Measurements from ENCODE around the gene PARD6G.

DNA sequence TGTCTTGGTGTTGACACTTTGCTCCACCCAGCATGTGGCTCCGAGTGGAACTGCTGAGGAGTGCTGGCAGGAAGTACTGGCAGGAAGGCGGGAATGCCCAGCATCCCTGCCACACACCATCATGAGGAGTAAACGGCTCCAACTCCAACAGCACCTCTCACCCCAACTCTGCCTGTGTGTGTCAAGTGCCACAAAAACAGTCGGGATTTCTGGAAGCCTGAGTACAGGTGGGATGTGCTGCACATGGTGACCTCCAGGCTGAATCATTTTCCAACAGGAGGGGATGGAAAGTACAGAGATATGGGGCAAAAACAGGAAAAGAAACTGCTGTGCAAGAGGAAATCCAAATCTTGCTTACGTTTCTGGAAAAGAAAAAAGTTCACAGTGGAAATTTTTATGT, 53.6 kb downstream of the PARD6G start:
- TF ChIP-seq, protein P1, sequence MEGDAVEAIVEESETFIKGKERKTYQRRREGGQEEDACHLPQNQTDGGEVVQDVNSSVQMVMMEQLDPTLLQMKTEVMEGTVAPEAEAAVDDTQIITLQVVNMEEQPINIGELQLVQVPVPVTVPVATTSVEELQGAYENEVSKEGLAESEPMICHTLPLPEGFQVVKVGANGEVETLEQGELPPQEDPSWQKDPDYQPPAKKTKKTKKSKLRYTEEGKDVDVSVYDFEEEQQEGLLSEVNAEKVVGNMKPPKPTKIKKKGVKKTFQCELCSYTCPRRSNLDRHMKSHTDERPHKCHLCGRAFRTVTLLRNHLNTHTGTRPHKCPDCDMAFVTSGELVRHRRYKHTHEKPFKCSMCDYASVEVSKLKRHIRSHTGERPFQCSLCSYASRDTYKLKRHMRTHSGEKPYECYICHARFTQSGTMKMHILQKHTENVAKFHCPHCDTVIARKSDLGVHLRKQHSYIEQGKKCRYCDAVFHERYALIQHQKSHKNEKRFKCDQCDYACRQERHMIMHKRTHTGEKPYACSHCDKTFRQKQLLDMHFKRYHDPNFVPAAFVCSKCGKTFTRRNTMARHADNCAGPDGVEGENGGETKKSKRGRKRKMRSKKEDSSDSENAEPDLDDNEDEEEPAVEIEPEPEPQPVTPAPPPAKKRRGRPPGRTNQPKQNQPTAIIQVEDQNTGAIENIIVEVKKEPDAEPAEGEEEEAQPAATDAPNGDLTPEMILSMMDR (IDR thresholded peaks at IDR 0.05; ENCODE audit: insufficient read depth, low read depth, low read length): no peak
- TF ChIP-seq EZH2 (IDR thresholded peaks at IDR 0.05; ENCODE audit: insufficient read depth, low read length): no peak

All from astrocyte (in vitro differentiated cells and primary cell).